ENCODE results near the gene SMARCE1. TPM values are rescaled to one million over a fixed set of nuclear protein-coding genes. Genes with fewer than 3 reads are reported as not detected.

Gene SMARCE1
- total RNA-seq, 1 experiment from 2014 or later, result 84.5 TPM

Other genes starting within 250 kb of the SMARCE1 start
- 114 and 117 TPM in 2 replicates for gene TOP2A, start 229.9 kb downstream of the SMARCE1 start, total RNA-seq (2014; rRNA removed; shearing (Covaris generic))
- 24.5 and 25.0 TPM in 2 replicates for gene IGFBP4, start 204.4 kb downstream of the SMARCE1 start, total RNA-seq (2014; rRNA removed; shearing (Covaris generic))
- not detected in 2 replicates for gene TNS4, start 146.2 kb downstream of the SMARCE1 start, total RNA-seq (2014; rRNA removed; shearing (Covaris generic))
- gene CCR7, start 82.3 kb downstream of the SMARCE1 start, total RNA-seq (2014; rRNA removed; shearing (Covaris generic)), result not detected in 2 replicates
- 0.45 and 0.95 TPM in 2 replicates for gene KRT222, start 17.4 kb upstream of the SMARCE1 start, total RNA-seq (2014; rRNA removed; shearing (Covaris generic))
- gene KRT24, start 55.9 kb upstream of the SMARCE1 start, total RNA-seq (2014; rRNA removed; shearing (Covaris generic)), result not detected in 2 replicates
- 0.05 and 0.27 TPM in 2 replicates for gene KRT25, start 107.5 kb upstream of the SMARCE1 start, total RNA-seq (2014; rRNA removed; shearing (Covaris generic))
- gene KRT26, start 124.4 kb upstream of the SMARCE1 start, total RNA-seq (2014; rRNA removed; shearing (Covaris generic)), result not detected in 2 replicates
- gene KRT27, start 134.7 kb upstream of the SMARCE1 start, total RNA-seq (2014; rRNA removed; shearing (Covaris generic)), result 5.9 and 6.9 TPM in 2 replicates
- not detected in 2 replicates for gene KRT28, start 152.1 kb upstream of the SMARCE1 start, total RNA-seq (2014; rRNA removed; shearing (Covaris generic))
- gene KRT10, start 174.8 kb upstream of the SMARCE1 start, total RNA-seq (2014; rRNA removed; shearing (Covaris generic)), result 8.1 and 15.9 TPM in 2 replicates
- 0.59 and 0.82 TPM in 2 replicates for gene KRT12, start 219.4 kb upstream of the SMARCE1 start, total RNA-seq (2014; rRNA removed; shearing (Covaris generic))
- gene KRT20, start 237.4 kb upstream of the SMARCE1 start, total RNA-seq (2014; rRNA removed; shearing (Covaris generic)), result not detected in 2 replicates